Erythroblast (primary cell): ENCODE results near the gene TBX6.

ENCODE experiments used
- DNase-seq, 2 experiments: peaks; one replicate each; lab custom pipeline; 2025; lab: John Stamatoyannopoulos, UW
- GATA1 ChIP-seq: IDR thresholded peaks from 2 replicates; pipeline ENCODE4 v1.6.1; 2011; ENCODE audit warnings: low read depth, mild to moderate bottlenecking, control low read depth, low read length, moderate library complexity
- POLR2A ChIP-seq: IDR thresholded peaks from 2 replicates; pipeline ENCODE4 v1.6.1; 2011; ENCODE audit warnings: mild to moderate bottlenecking, low read length

Gene TBX6

GRCh38 chr16:30063893-30064728 is 27.6 kb downstream of the TBX6 start:
- peak; percentile 65 to 70 for DNase-seq
- TF ChIP-seq POLR2A, result peak; percentile 61
- no peak for TF ChIP-seq GATA1

DNA sequence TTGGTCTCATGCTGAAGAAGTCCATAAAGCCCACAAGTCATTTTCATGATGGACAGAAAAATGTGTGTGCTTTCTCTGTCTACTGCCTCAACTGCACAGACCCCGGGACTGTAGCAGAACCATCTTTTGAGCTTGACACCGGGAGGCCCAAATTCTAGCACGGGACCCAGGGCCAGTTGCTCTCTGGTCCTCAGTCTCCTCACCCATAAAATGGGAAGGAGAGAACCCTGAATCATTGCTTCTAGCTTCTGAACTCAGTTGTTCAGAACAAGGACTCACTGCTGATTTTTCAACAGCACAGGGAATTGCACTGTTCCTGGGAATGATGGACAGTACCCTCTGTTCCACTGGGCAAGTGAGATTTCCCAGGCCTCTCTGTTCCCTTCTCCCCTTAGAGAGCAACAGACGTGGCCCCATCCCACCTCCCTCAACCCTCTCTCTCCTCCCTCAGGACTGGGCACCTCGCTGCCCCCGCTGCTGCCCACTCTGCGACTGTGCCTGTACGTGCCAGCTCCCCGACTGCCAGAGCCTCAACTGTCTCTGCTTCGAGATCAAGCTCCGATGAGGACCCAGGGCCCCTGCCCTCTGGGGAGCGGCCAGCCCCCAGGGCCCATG is 28.3 kb downstream of the TBX6 start:
- no peak for TF ChIP-seq POLR2A
- TF ChIP-seq GATA1, result no peak
- DNase-seq, result no peak

DNA sequence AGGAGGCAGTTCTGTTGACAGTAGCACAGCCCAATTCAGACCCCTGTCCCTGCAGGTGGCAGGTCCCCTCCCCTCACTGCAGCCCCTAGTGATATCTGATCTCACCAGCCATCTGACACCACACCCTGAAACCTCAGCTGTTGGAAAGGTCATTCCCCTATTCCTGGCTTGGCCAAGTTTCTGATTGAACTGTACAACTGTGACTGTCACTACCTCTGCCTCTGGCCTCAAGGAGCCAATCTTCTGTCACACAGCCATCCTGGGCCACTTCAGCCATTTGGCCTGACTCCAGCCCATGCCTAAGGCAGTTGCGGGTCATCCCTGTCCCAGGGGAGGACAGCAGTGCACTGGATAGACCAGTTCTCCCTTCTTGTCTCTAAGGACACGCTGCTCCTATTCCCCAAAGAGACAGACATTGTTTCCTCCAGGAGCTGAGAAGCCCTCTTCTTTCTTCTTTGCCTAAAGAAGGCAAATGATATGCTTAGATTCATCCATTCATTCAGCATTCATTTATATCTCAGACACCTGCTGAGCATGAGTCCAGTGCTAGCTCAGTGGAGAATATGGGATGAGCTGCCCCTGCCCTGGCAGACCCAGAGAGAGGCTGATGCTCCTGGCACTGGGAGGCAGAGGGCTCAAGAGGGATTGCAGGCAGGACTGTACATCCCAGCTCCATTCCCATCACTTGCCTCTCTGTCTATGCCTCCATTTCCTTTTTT is 30.7 kb downstream of the TBX6 start:
- no peak for DNase-seq
- TF ChIP-seq POLR2A, result no peak
- no peak for TF ChIP-seq GATA1

GRCh38 chr16:30060346-30060745 is 31.4 kb downstream of the TBX6 start:
- TF ChIP-seq POLR2A (no peak), GATA1 (no peak)
- no peak for DNase-seq

- TF ChIP-seq POLR2A (no peak), GATA1 (no peak)
- peak in 1 of 2 experiments; percentile 70 for DNase-seq
Observed at GRCh38 chr16:30054959-30055553, 36.7 kb downstream of the TBX6 start.

GRCh38 chr16:30054451-30054850 is 37.3 kb downstream of the TBX6 start:
- DNase-seq, result no peak
- TF ChIP-seq POLR2A (no peak), GATA1 (no peak)

DNA sequence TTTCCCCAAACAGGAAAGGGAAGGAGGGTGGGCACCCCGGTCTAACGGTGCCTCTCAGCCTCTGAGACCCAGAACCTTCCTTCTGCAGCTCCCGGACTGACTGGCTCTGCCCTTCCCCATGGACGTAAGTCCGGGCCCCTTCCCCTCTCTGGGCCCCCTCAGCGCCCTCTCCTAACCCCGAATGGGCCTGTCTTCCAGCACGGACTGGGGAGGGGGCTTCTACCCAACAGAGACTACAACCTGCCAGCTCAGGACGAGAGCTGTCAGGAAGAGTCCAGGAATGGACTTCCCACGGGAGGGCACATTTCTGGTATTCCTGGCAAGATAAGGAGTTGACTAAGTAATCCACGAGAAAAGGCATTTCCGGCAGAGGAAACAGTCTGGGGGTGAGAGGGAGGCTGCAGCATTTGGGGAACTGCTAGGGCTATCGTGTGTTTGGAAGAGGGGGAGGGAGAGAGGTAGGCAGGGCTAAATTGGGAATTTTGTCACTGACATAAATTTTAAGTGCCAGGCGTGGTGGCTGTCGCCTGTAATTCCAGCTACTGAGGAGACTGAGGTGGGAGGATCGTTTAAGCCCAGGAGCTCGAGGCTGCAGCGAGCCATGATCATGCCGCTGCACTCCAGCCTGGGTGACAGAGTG is 38.2 kb downstream of the TBX6 start:
- TF ChIP-seq GATA1 (no peak), POLR2A (no peak)
- no peak for DNase-seq

GRCh38 chr16:30052671-30053372 is 38.9 kb downstream of the TBX6 start:
- no peak for TF ChIP-seq GATA1
- TF ChIP-seq POLR2A, result peak; percentile 63
- peak; percentile 95 to 96 for DNase-seq

DNA sequence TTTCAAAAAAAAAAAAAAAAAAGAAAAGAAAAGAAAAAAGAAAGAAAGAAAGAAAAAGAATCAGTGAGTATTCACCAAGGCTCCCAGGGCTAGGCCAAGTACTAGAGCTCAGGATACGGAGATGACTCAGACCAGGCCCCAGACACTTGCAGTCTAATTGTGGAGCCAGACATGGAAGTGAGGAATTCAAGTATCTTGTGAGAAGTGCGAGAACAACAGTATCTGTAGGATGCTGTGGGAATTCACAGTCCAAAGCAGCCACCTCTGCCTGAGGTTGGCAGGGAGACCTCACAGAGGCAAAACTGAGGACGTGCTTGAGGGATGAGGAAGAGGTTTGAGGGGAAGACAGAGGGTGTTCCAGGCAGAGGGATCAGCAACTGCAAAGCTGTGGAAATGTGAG is 40.2 kb downstream of the TBX6 start:
- DNase-seq, result no peak
- TF ChIP-seq GATA1 (no peak), POLR2A (no peak)

GRCh38 chr16:30049871-30050270 is 41.9 kb downstream of the TBX6 start:
- TF ChIP-seq POLR2A, result no peak
- TF ChIP-seq GATA1, result no peak
- DNase-seq, result no peak

DNA sequence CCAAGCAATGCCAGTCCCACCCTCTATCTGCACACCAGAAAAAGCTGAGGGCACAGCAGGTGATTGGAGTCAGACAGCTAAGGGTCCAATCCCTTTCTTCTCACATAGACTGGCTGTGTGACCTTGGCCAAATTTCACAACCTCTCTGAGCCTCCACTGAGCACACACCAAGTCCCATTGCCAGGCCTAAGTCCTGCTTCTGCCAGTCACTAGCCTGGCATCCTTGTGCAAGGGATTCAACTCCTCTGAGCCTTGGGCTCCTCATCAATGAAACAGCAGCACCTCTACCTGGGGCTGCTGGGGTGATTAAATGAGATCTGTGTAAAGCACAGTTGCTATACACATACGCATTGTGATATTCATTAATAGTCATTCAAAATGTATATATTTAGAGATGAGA is 45.1 kb downstream of the TBX6 start:
- DNase-seq, result no peak
- TF ChIP-seq POLR2A (no peak), GATA1 (no peak)

DNA sequence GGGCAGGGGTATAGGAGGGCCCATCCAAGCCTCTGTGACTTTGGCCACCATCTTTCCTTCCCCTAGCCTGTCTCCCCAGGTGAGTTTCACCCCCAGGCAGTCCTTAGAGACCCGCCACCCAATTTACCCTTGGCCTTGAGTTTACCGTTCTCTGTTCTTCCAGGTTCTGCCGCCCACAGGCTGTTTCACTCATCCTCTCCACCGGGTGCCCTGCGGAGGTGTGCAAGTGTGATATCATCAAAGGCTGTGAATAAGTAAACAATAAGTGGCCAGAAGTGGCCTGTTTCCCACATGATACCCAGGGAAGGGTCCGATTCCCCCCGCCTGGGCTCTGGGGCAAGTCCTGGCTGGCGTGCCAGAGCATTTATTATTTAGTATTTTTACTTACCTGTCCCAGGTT is 45.5 kb downstream of the TBX6 start:
- no peak for TF ChIP-seq POLR2A
- TF ChIP-seq GATA1, result no peak
- no peak for DNase-seq
